GM19025 (cell line): Measurements from ENCODE around the gene STEAP3.

Source experiments
- ATAC-seq: cut with Tn5 transposase; IDR thresholded peaks from one replicate; pipeline ENCODE4 v1.9.1; 2021; ENCODE audit warnings: mild to moderate bottlenecking, low read depth, moderate library complexity; ENCODE audit not compliant: unreplicated experiment

Gene STEAP3

DNA sequence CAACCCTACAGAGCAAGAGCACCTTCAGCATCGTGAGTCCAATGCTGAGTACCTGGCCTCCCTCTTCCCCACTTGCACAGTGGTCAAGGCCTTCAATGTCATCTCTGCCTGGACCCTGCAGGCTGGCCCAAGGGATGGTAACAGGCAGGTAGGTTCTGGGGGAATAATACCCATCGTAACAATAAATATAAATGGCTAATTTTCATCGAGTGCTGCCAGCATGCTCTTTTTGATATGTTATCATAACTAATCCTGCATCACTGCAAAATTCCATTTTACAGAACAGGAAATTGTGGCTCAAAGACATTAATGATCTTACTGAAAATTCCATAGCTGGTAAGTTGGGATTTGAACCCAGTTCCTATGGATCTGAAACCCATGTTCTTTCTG lies 22.2 kb downstream of the STEAP3 start:
- no peak for ATAC-seq

GRCh38 chr2:119246884-119247843 lies 23.5 kb downstream of the STEAP3 start:
- no peak for ATAC-seq

DNA sequence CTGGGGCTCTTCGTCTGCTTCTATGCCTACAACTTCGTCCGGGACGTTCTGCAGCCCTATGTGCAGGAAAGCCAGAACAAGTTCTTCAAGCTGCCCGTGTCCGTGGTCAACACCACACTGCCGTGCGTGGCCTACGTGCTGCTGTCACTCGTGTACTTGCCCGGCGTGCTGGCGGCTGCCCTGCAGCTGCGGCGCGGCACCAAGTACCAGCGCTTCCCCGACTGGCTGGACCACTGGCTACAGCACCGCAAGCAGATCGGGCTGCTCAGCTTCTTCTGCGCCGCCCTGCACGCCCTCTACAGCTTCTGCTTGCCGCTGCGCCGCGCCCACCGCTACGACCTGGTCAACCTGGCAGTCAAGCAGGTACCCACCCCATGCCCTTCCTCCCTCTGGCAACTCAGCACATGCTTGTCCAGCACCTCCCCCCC lies 24.2 kb downstream of the STEAP3 start:
- no peak for ATAC-seq

DNA sequence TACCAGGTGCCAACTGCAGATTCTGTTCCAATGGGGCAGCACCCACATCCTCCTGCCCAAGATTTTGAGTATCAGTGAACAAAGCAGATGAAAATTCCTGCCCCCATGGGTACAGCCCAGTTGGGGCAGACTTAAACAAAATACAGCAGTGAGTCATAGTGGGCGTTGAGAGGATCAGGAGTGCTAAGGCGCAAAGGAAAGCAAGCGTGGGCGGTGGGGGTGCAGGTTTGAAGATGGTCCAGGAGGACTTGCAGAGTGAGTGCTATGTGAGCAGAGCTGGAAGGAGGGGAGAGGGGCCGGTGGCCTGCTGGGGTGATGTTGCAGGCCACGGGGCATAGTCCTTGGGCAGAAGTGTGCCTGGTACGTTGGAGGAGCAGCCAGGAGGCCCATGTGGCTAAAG lies 24.7 kb downstream of the STEAP3 start:
- ATAC-seq = no peak

DNA sequence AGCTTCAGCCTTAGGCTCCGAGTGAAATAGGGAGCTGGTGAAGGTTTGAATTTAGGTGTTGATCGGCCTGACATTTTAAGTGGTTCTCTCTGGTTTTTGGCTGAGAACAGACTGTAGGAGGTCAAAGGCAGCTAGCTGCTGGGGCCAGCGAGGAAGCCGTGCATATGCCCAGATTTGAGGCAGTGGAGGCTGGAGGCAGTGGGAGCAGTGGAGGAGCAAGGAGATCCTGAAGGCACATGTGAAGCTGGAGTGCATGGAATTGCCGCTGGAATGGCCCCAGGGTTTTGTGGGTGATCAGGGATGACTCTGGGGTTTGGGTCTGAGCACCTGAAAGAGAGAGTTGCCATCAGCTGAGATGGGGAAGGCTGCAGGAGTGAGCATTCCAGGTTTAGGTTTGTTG lies 25.1 kb downstream of the STEAP3 start:
- no peak for ATAC-seq

- ATAC-seq = no peak
Measured at GRCh38 chr2:119249311-119249710, 25.7 kb downstream of the STEAP3 start.

GRCh38 chr2:119249855-119250717 lies 26.5 kb downstream of the STEAP3 start:
- ATAC-seq = no peak

DNA sequence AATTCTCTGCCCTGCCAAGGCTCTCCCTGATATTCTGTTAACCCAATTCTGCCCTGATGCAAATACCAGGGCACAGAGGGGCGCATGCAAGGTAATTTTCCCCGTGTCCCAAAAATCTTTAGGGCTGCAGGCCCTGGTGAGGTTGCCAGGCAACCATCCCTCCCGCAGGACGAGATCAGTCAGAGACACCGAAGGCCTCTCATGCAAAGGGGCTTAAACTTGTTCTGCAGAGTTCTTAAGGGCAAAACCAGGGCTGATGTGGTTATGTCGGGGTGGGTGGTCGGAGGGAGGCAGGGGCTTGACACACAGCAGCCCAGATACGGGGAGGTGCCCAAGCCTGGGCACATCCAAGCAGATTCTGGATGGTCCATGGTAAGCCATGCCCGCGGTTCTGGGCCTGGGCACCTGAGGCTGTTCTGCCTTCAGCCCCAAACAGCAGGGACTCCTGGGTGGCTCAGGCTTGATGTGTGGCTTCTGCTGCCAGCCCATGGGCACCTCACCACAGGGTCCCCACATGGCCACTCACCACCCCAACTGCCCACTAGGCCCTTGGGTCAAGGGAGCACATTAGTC lies 27.2 kb downstream of the STEAP3 start:
- no peak for ATAC-seq

DNA sequence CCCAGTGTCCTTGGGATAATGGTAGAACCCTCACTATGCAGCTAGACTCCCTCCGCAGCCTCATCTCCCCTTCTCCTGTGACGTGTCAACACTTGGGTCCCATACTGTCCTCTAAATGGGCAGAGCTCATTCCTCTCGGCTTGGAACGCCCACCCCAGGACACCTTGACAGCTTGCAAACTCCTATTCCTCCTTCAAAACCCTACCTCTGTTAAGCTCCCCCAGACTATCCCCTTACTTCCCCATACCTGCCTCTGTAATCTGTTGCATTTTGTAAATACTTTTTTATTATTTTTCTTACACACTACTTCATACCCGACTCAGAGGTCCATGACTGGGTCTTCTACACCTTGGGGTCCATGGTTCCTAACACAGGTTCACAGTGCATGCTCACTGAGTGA lies 28.0 kb downstream of the STEAP3 start:
- ATAC-seq = no peak

GRCh38 chr2:119252186-119253113 lies 28.8 kb downstream of the STEAP3 start:
- no peak for ATAC-seq

GRCh38 chr2:119253114-119253702 lies 29.6 kb downstream of the STEAP3 start:
- no peak for ATAC-seq

DNA sequence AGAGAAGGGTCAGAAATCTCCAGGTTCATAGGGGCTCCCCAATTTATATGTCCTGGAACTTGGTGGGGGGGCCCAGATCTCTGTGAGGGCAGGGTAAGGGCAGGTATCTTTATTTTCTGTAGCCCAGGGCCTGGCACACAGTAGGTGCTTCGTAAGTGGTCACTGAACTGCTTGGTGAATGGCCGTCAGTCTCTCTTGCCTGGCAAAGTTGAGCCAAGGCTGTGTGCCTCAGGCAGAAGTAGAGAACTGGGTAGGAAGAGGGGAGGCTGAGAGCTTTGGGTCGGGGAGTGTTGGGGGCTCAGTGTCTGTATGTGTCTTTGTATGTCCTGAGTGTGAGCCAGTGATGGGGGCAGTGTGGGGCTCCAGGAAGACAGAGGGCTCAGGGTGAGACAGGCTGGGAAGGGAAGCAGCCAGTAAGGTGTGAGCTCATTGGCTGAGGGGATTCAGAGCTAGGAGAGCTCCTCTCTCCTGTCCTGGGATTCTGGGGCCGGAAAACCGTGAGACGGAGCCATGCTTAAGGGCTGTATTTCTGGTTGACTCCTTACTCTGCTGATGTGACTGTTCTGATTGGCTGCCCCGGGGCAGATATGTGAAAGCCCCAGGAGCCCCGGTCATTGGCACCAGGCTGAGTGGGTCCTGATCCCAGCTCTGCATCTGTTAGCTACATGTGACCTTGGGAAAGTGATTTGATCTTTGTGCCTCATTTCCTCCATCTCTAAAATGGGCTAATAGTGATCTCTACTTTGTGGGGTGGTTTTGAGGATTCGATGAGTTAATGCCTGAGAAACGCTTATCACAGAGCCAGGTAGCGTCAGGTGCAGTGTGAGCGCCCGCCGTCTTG lies 30.3 kb downstream of the STEAP3 start:
- no peak for ATAC-seq

- ATAC-seq = no peak
Measured at GRCh38 chr2:119254601-119255080, 31.0 kb downstream of the STEAP3 start.

- no peak for ATAC-seq
Measured at GRCh38 chr2:119255760-119256581, 32.3 kb downstream of the STEAP3 start.

GRCh38 chr2:119256582-119256921 lies 32.9 kb downstream of the STEAP3 start:
- no peak for ATAC-seq

GRCh38 chr2:119257198-119257597 lies 33.6 kb downstream of the STEAP3 start:
- no peak for ATAC-seq

GRCh38 chr2:119259296-119259860 lies 35.7 kb downstream of the STEAP3 start:
- no peak for ATAC-seq
